D341Med (cell line): ENCODE results near the gene RARRES2.

Experiments
- DNase-seq: peaks from one replicate; pipeline ENCODE4 v3.0.0; 2012; ENCODE audit warnings: low spot score

Gene RARRES2

GRCh38 chr7:150337659-150338081 lies 3.8 kb downstream of the RARRES2 start:
- no peak for DNase-seq

GRCh38 chr7:150337179-150337578 lies 4.2 kb downstream of the RARRES2 start:
- peak; percentile 26 for DNase-seq

GRCh38 chr7:150336746-150337145 lies 4.7 kb downstream of the RARRES2 start:
- peak; percentile 22 for DNase-seq

GRCh38 chr7:150335774-150336112 lies 5.7 kb downstream of the RARRES2 start:
- no peak for DNase-seq

- DNase-seq: peak; percentile 29
These were observed 6.2 kb downstream of the RARRES2 start for GRCh38 chr7:150335108-150335773.

GRCh38 chr7:150334108-150334507 lies 7.3 kb downstream of the RARRES2 start:
- DNase-seq: no peak

- no peak for DNase-seq
These were observed 7.8 kb downstream of the RARRES2 start for GRCh38 chr7:150333659-150334058.

- no peak for DNase-seq
These were observed 8.4 kb downstream of the RARRES2 start for GRCh38 chr7:150332852-150333635.

- DNase-seq: no peak
These were observed 11.1 kb downstream of the RARRES2 start for GRCh38 chr7:150330211-150330885.

- no peak for DNase-seq
These were observed 11.9 kb downstream of the RARRES2 start for GRCh38 chr7:150329331-150330120.

GRCh38 chr7:150327308-150327707 lies 14.1 kb downstream of the RARRES2 start:
- no peak for DNase-seq

- no peak for DNase-seq
These were observed 14.7 kb downstream of the RARRES2 start for GRCh38 chr7:150326657-150327268.

GRCh38 chr7:150325901-150326300 lies 15.5 kb downstream of the RARRES2 start:
- no peak for DNase-seq

- DNase-seq: no peak
These were observed 16.3 kb downstream of the RARRES2 start for GRCh38 chr7:150325110-150325611.

- DNase-seq: peak; percentile 52
These were observed 17.0 kb downstream of the RARRES2 start for GRCh38 chr7:150324373-150324961.

GRCh38 chr7:150323682-150324372 lies 17.6 kb downstream of the RARRES2 start:
- no peak for DNase-seq

GRCh38 chr7:150322833-150323681 lies 18.4 kb downstream of the RARRES2 start, which contains the start of the genes ACTR3C and LRRC61:
ACTR3C (minus strand) TSS chr7:150323545; CDS start chr7:150295296, 28,249 bp downstream.
LRRC61 (plus strand) TSS chr7:150323355; CDS start chr7:150336862, 13,507 bp downstream.
- peak; percentile 92 for DNase-seq

- DNase-seq: no peak
These were observed 19.2 kb downstream of the RARRES2 start for GRCh38 chr7:150322114-150322832.

- DNase-seq: no peak
These were observed 19.7 kb downstream of the RARRES2 start for GRCh38 chr7:150321788-150322113.
